Panc1 (cell line): ENCODE measurements around the gene KCNJ9.

ENCODE experiments used
- SIN3A ChIP-seq: IDR thresholded peaks from 2 replicates; pipeline ENCODE4 v1.6.1; 2012; ENCODE audit warnings: low read depth, mild to moderate bottlenecking, low read length, moderate library complexity, borderline replicate concordance; ENCODE audit not compliant: insufficient read depth
- TF ChIP-seq, protein P1 (sequence below), 2 experiments: IDR thresholded peaks; 2 replicates each; pipeline ENCODE4 v1.6.1; 2011 to 2012; ENCODE audit warnings: low read depth in 2 of 2, control low read depth in 1 of 2, low read length in 1 of 2, mild to moderate bottlenecking in 1 of 2, moderate library complexity in 1 of 2; ENCODE audit not compliant: insufficient read depth in 1 of 2
- TF ChIP-seq, protein P2 (sequence below): fragments of 450-650 bp; IDR thresholded peaks from 2 replicates; pipeline ENCODE4 v1.5.1; 2017; ENCODE audit warnings: mild to moderate bottlenecking

DNA sequence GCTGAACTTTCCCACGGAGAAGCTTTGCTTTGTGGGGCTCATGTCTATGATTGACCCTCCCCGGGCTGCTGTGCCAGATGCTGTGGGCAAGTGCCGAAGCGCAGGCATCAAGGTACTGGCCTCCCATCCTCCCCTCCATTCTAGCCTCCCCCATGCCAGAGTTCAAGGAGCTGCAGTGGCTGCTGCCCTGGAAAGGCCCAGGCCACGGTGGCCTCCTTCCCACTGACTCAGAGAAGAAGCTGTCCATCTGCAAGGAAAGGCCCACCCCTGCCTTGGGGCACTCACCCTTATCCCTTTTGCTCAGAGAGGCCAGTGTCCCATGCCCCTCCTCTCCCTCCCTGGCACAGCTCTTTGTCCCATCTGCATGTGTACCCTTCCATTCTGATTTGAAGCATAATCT is 49.1 kb downstream of the KCNJ9 start:
- TF ChIP-seq, protein P1, sequence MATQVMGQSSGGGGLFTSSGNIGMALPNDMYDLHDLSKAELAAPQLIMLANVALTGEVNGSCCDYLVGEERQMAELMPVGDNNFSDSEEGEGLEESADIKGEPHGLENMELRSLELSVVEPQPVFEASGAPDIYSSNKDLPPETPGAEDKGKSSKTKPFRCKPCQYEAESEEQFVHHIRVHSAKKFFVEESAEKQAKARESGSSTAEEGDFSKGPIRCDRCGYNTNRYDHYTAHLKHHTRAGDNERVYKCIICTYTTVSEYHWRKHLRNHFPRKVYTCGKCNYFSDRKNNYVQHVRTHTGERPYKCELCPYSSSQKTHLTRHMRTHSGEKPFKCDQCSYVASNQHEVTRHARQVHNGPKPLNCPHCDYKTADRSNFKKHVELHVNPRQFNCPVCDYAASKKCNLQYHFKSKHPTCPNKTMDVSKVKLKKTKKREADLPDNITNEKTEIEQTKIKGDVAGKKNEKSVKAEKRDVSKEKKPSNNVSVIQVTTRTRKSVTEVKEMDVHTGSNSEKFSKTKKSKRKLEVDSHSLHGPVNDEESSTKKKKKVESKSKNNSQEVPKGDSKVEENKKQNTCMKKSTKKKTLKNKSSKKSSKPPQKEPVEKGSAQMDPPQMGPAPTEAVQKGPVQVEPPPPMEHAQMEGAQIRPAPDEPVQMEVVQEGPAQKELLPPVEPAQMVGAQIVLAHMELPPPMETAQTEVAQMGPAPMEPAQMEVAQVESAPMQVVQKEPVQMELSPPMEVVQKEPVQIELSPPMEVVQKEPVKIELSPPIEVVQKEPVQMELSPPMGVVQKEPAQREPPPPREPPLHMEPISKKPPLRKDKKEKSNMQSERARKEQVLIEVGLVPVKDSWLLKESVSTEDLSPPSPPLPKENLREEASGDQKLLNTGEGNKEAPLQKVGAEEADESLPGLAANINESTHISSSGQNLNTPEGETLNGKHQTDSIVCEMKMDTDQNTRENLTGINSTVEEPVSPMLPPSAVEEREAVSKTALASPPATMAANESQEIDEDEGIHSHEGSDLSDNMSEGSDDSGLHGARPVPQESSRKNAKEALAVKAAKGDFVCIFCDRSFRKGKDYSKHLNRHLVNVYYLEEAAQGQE (IDR thresholded peaks at IDR 0.05; ENCODE audit: insufficient read depth in 1 of 2, low read depth in 2 of 2, low read length in 1 of 2): no peak
- TF ChIP-seq, protein P2, sequence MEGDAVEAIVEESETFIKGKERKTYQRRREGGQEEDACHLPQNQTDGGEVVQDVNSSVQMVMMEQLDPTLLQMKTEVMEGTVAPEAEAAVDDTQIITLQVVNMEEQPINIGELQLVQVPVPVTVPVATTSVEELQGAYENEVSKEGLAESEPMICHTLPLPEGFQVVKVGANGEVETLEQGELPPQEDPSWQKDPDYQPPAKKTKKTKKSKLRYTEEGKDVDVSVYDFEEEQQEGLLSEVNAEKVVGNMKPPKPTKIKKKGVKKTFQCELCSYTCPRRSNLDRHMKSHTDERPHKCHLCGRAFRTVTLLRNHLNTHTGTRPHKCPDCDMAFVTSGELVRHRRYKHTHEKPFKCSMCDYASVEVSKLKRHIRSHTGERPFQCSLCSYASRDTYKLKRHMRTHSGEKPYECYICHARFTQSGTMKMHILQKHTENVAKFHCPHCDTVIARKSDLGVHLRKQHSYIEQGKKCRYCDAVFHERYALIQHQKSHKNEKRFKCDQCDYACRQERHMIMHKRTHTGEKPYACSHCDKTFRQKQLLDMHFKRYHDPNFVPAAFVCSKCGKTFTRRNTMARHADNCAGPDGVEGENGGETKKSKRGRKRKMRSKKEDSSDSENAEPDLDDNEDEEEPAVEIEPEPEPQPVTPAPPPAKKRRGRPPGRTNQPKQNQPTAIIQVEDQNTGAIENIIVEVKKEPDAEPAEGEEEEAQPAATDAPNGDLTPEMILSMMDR: no peak
- TF ChIP-seq SIN3A: no peak
